K562 (cell line): ENCODE data around the gene FMN1. TPM values are rescaled to one million over a fixed set of nuclear protein-coding genes. Genes with fewer than 3 reads are reported as not detected.

ENCODE experiments used
- ATAC-seq: fragments of 200-7000 bp; cut with Tn5 transposase; 3 replicates; pipeline ENCODE4 v1.9.1; 2020; ENCODE audit warnings: moderate library complexity
- BruUV-seq: library from RNA; stranded (reverse); fragments of 400-500 nt; replicated peaks from 2 replicates; lab custom pipeline; 2021; lab: Mats Ljungman, UMichigan
- CTCF ChIA-PET: fragments of 300-600 bp; formaldehyde crosslinking; extraction: SDS; loops from one replicate; lab custom pipeline; 2021; ENCODE audit warnings: low intra/inter-chr PET ratio; lab: Yijun Ruan, JAX
- POLR2A ChIA-PET: fragments of 300-600, 350-650 bp; sonication (Branson Sonifier 250); formaldehyde crosslinking; extraction: SDS; loops from one replicate; lab custom pipeline; 2021; ENCODE audit warnings: antibody characterized with exemption, inconsistent platforms; lab: Yijun Ruan, JAX
- DNase-seq, 4 experiments: peaks; one replicate each; pipeline versions ENCODE4 v3.0.0 to v3.0.0-alpha.2; 2011 to 2018; ENCODE audit warnings: low spot score in 3 of 4, mixed read lengths in 3 of 4; ENCODE audit errors: extremely low read depth in 1 of 4
- FAIRE-seq: peaks from 2 replicates; lab custom pipeline; 2011; peaks lifted over from hg19 to GRCh38; lab: Jason Lieb, UNC
- H2AFZ ChIP-seq: 2 replicates; pipeline ENCODE4 v1.6.0; 2011; ENCODE audit warnings: low read depth, low read length, control low read depth, inconsistent platforms
- H3K27ac ChIP-seq: fragments of 200-600 bp; 3 replicates; pipeline ENCODE4 v1.8.0; 2011; ENCODE audit warnings: low read depth, mild to moderate bottlenecking, control low read depth, inconsistent platforms, low read length, moderate library complexity, mixed read lengths; ENCODE audit errors: extremely low read depth
- H3K27me3 ChIP-seq, 2 experiments: fragments of 300-600 bp in 1 of 2; 2 replicates in 1 of 2; 3 replicates in 1 of 2; pipeline versions ENCODE4 v1.6.0 to v1.8.0; 2011; ENCODE audit warnings: inconsistent platforms in 2 of 2, low read length in 2 of 2, mild to moderate bottlenecking in 1 of 2, mixed read lengths in 1 of 2, moderate library complexity in 1 of 2; ENCODE audit not compliant: control insufficient read depth in 2 of 2, insufficient read depth in 2 of 2
- H3K36me3 ChIP-seq: fragments of 300-600 bp; 3 replicates; pipeline ENCODE4 v1.8.0; 2011; ENCODE audit warnings: mild to moderate bottlenecking, low read length, inconsistent platforms; ENCODE audit not compliant: control insufficient read depth, insufficient read depth
- H3K4me1 ChIP-seq, 2 experiments: fragments of 200-600 bp in 1 of 2; replicated peaks in 1 of 2; 2 replicates in 1 of 2; 3 replicates in 1 of 2; pipeline versions ENCODE4 v1.5.1 to v1.8.0; 2011; ENCODE audit warnings: inconsistent platforms in 2 of 2, low read length in 2 of 2, mild to moderate bottlenecking in 1 of 2, mixed read lengths in 1 of 2, moderate library complexity in 1 of 2; ENCODE audit not compliant: control insufficient read depth in 2 of 2, insufficient read depth in 2 of 2
- H3K4me2 ChIP-seq: 2 replicates; pipeline ENCODE4 v1.6.1; 2011; ENCODE audit warnings: low read length, control low read depth, inconsistent platforms, mixed read lengths; ENCODE audit not compliant: insufficient read depth
- H3K4me3 ChIP-seq: fragments of 200-600 bp; sonication (generic), shearing (Covaris generic); 2 replicates; pipeline ENCODE4 v1.5.1; 2016; ENCODE audit warnings: control low read depth, inconsistent platforms
- H3K79me2 ChIP-seq: fragments of 200-600 bp; 3 replicates; pipeline ENCODE4 v1.8.0; 2011; ENCODE audit warnings: low read length, inconsistent platforms; ENCODE audit not compliant: control insufficient read depth, insufficient read depth
- H3K9ac ChIP-seq, 2 experiments: 2 replicates each; pipeline versions ENCODE4 v1.6.0 to v1.6.1; 2011; ENCODE audit warnings: low read depth in 2 of 2, low read length in 2 of 2, control low read depth in 1 of 2, inconsistent platforms in 1 of 2, mild to moderate bottlenecking in 1 of 2, mixed read lengths in 1 of 2; ENCODE audit not compliant: insufficient read depth in 1 of 2
- H3K9me1 ChIP-seq: one replicate; pipeline ENCODE4 v1.6.0; 2011; ENCODE audit warnings: inconsistent platforms, mild to moderate bottlenecking, low read length, moderate library complexity; ENCODE audit not compliant: control insufficient read depth, insufficient read depth
- H3K9me3 ChIP-seq: replicated peaks from 2 replicates; pipeline ENCODE4 v1.5.1; 2011; ENCODE audit warnings: low read depth, low read length, inconsistent platforms; ENCODE audit not compliant: control insufficient read depth, insufficient read depth
- H4K20me1 ChIP-seq: replicated peaks from 2 replicates; pipeline ENCODE4 v1.6.1; 2011; ENCODE audit warnings: low read length, inconsistent platforms, mixed read lengths; ENCODE audit not compliant: control insufficient read depth, insufficient read depth
- AFF4 ChIP-seq: sonication (generic); formaldehyde crosslinking; IDR thresholded peaks from 2 replicates; pipeline ENCODE4 v1.8.0; 2023; ENCODE audit warnings: mild to moderate bottlenecking, missing genetic modification reagents
- BRF2 ChIP-seq: IDR thresholded peaks from 3 replicates; pipeline ENCODE4 v1.6.1; 2011; ENCODE audit warnings: borderline replicate concordance, mild to moderate bottlenecking; ENCODE audit not compliant: insufficient read length, insufficient read depth
- MYNN ChIP-seq, 2 experiments: sonication (generic); formaldehyde crosslinking in 1 of 2; IDR thresholded peaks; 2 replicates each; pipeline versions ENCODE4 v1.5.0 to v1.6.1; 2016 to 2020; ENCODE audit warnings: antibody characterized with exemption in 1 of 2, missing genetic modification reagents in 1 of 2
- NKRF ChIP-seq: fragments of 450-650 bp; IDR thresholded peaks from 2 replicates; pipeline ENCODE4 v1.6.1; 2016; ENCODE audit warnings: borderline replicate concordance
- RBBP5 ChIP-seq: fragments of 200-600 bp; sonication (generic); IDR thresholded peaks from 2 replicates; pipeline ENCODE4 v1.6.1; 2012; ENCODE audit warnings: borderline replicate concordance, mild to moderate bottlenecking, low read length, control low read depth, inconsistent platforms; ENCODE audit not compliant: insufficient read depth, poor library complexity, severe bottlenecking
- RFX7 ChIP-seq: fragments of 250-450 bp; sonication (Bioruptor Pico); IDR thresholded peaks from 2 replicates; pipeline ENCODE4 v1.5.1; 2021; ENCODE audit warnings: mild to moderate bottlenecking
- ZFP30 ChIP-seq: fragments of 250-450 bp; sonication (Bioruptor Pico); IDR thresholded peaks from 2 replicates; pipeline ENCODE4 v1.8.0; 2022; ENCODE audit warnings: moderate library complexity, mild to moderate bottlenecking, inconsistent platforms, borderline replicate concordance
- ZHX1 ChIP-seq: fragments of 150-350 bp; conservative IDR thresholded peaks from 2 replicates; pipeline ENCODE4 v1.6.1; 2014; ENCODE audit warnings: low read length
- ZNF316 ChIP-seq: fragments of 450-650 bp; IDR thresholded peaks from 2 replicates; pipeline ENCODE4 v1.6.1; 2016
- ZNF507 ChIP-seq: conservative IDR thresholded peaks from 2 replicates; pipeline ENCODE4 v1.6.1; 2017; ENCODE audit warnings: missing genetic modification characterization, missing compliant biosample characterization
- WGBS: fragments of 100-300 bp; shearing (Covaris generic); methylation state at CpG from one replicate; pipeline ENCODE4 v1.1.6; 2016; ENCODE audit warnings: low coverage, mixed read lengths; ENCODE audit not compliant: insufficient coverage; ENCODE audit errors: missing lambda C conversion rate; 5-methylcytosine and 5-hydroxymethylcytosine counted together
- in situ Hi-C: fragments of 300-500 bp; cut with MboI; formaldehyde crosslinking; loops from 4 replicates; pipeline ENCODE4 v1.15.0; 2018; ENCODE audit warnings: inconsistent platforms, mixed read lengths
- intact Hi-C: fragments of 100-400 bp; cut with micrococcal nuclease; formaldehyde crosslinking; loops from 2 replicates; pipeline ENCODE4 v1.14.2; 2022
- polyA plus RNA-seq, 8 experiments: library from polyadenylated mRNA; depleted of rRNA in 4 of 8; stranded (reverse) in 5 of 8; unstranded in 3 of 8; fragments of >200 nt; fragmentation: Nextera tagmentation in 2 of 8; fragmentation: Illumina TruSeq in 1 of 8; extraction: Ambion mirVana in 2 of 8; extraction: Trizol in 1 of 8; gene quantifications; 2 replicates each; pipeline versions ENCODE4 v1.2.1 to v1.2.3, GENCODE V29; 2011 to 2014; ENCODE audit warnings: inconsistent platforms in 1 of 8, missing spikeins in 1 of 8
- total RNA-seq, 7 experiments: library from RNA; depleted of rRNA in 6 of 7; stranded (reverse); fragments of >200 nt in 6 of 7; fragmentation: Illumina TruSeq in 2 of 7; extraction: Trizol in 2 of 7; gene quantifications; 2 replicates each; pipeline versions ENCODE4 v1.2.1 to v1.2.3, GENCODE V29; 2011 to 2021; ENCODE audit warnings: low replicate concordance in 1 of 7

Gene FMN1
- total and polyA plus RNA-seq, 9 of the 15 experiments (the other 6 are each of a cell fraction or from before 2014, with no cell fraction given), result 0.03 to 0.07 (median 0.04) TPM; not detected in 6

GRCh38 chr15:32893421-32893820 is 301.1 kb downstream of the FMN1 start (continued):
- no peak for TF ChIP-seq ZHX1

GRCh38 chr15:32889214-32889613 is 305.3 kb downstream of the FMN1 start:
- Histone ChIP-seq H3K79me2 (no peaks in the 10 kb centered on the region), H3K9me3 (no peaks in the 10 kb centered on the region), H3K9ac (no peak overlapping the region), H3K36me3 (no peaks in the 10 kb centered on the region), H2AFZ (no peak overlapping the region), H3K27ac (no peak overlapping the region), H4K20me1 (no peaks in the 10 kb centered on the region), H3K27me3 (no peaks in the 10 kb centered on the region; a peak in 1 of 5 replicates), H3K4me3 (no peak overlapping the region), H3K9me1 (no peaks in the 10 kb centered on the region), H3K4me2 (no peak overlapping the region), H3K4me1 (no peaks in the 10 kb centered on the region)
- ATAC-seq (no peak), FAIRE-seq (no peak), DNase-seq (no peak)
- in situ Hi-C loops (no loop called here), intact Hi-C loops (no loop called here)
- ChIA-PET CTCF (no interaction called here), POLR2A (no interaction called here)
- WGBS, result 5% methylated on average over 2 of the region's 3 CpGs
- no TSS peak for BruUV-seq
- TF ChIP-seq AFF4 (CRISPR knock-in tag) (no peak), NKRF (no peak), ZNF507 (no peak), BRF2 (no peak), RBBP5 (no peak), ZNF316 (no peak), MYNN (IDR thresholded peaks at IDR 0.05) (no peak), MYNN (CRISPR knock-in tag; IDR thresholded peaks at IDR 0.05) (no peak), RFX7 (CRISPR knock-in tag) (no peak), ZFP30 (CRISPR knock-in tag) (no peak)
